ENCODE data around the gene SSBP4. TPM values are rescaled to one million over a fixed set of nuclear protein-coding genes. Genes with fewer than 3 reads are reported as not detected.

Gene SSBP4
- total and polyA plus RNA-seq, 4 donors: 31.7 to 95.3 (median 72.4) TPM

DNA sequence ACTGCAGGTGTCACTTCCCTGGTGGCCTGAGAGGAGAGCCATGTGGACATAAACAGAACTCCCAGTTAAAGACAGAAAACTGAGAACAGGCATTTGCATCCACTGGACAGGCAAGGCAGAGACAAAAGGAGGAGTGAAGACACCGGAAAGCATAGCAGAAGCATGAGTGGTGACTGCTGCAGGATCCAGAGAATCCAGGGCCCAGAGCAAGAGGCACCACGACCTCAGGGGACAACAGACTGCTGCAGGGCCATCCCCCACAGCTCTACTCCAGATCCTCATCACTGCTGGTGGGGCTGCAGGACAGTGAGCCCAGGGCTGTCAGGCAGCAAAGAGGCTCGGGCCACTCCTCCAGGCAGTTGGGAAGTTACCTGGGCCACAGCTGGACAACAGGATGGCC, 33.2 kb downstream of the SSBP4 start:
- TF ChIP-seq, protein P1, sequence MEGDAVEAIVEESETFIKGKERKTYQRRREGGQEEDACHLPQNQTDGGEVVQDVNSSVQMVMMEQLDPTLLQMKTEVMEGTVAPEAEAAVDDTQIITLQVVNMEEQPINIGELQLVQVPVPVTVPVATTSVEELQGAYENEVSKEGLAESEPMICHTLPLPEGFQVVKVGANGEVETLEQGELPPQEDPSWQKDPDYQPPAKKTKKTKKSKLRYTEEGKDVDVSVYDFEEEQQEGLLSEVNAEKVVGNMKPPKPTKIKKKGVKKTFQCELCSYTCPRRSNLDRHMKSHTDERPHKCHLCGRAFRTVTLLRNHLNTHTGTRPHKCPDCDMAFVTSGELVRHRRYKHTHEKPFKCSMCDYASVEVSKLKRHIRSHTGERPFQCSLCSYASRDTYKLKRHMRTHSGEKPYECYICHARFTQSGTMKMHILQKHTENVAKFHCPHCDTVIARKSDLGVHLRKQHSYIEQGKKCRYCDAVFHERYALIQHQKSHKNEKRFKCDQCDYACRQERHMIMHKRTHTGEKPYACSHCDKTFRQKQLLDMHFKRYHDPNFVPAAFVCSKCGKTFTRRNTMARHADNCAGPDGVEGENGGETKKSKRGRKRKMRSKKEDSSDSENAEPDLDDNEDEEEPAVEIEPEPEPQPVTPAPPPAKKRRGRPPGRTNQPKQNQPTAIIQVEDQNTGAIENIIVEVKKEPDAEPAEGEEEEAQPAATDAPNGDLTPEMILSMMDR (IDR thresholded peaks at IDR 0.05; ENCODE audit: control extremely low read depth, extremely low read depth): no peak
- DNase-seq: no peak
- H3K4me3 ChIP-seq: no peak overlapping the region
- H3K27me3 ChIP-seq (ENCODE audit: control insufficient read depth in 3 of 3, insufficient read depth in 3 of 3, low read length in 2 of 3): no peaks in the 10 kb centered on the region
- H3K4me1 ChIP-seq (ENCODE audit: control insufficient read depth in 5 of 5, insufficient read depth in 5 of 5, low read length in 5 of 5): peaks cover 0 to 14% (median 0%) of the 10 kb centered on the region in 5 donors
- H3K36me3 ChIP-seq (ENCODE audit: control insufficient read depth in 4 of 4, insufficient read depth in 4 of 4, low read length in 4 of 4): peaks cover 2 to 54% (median 11%) of the 10 kb centered on the region in 4 donors
- no peak for ATAC-seq (ENCODE audit: insufficient read depth, low FRiP score)
- H3K27ac ChIP-seq (ENCODE audit: low read depth in 1 of 2, low read length in 1 of 2): no peak overlapping the region
- WGBS, 2 donors: 87 to 88% methylated on average over 3 of the region's 3 CpGs
- no peak overlapping the region for H3K9ac ChIP-seq (ENCODE audit: insufficient read depth in 1 of 2, low read length in 2 of 2)
- no peaks in the 10 kb centered on the region for H3K9me3 ChIP-seq (ENCODE audit: control insufficient read depth in 4 of 4, insufficient read depth in 3 of 4, low read length in 3 of 4)

DNA sequence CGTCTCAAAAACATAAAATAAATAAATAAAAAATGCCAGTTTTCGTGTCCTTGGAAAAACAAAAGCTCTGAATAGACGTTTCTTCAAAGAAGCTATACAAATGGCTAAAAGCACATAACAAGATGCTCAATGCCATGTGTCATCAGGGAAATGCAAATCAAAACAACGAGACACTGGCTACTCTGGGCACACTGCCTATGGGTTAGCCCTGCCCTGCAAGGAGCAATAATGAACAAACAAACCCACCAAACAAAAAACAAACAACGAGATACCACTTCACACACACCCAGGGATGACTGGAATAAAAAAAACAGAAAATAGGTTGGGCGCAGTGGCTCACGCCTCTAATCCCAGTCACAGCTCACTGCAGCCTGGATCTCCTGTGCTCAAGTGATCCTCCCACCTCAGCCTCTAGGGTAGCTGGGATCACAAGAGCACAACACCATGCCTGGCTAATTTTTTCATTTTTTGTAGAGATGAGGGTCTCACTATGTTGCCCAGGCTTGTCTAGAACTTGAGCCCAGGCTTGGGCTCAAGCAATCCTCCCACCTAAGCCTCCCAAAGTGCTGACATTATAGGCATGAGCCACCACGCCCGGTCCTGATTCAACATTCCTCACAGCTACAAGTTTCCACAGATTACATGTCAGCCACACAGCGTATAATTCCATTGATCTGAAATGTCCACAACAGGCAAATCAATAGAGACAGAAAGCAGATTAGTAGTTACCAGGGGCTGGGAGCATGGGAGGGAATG, 34.2 kb downstream of the SSBP4 start:
- H3K36me3 ChIP-seq (ENCODE audit: control insufficient read depth in 4 of 4, insufficient read depth in 4 of 4, low read length in 4 of 4): peaks cover 0 to 57% (median 13%) of the 10 kb centered on the region in 4 donors
- WGBS, 2 donors: 84 to 88% methylated on average over 10 of the region's 10 CpGs

GRCh38 chr19:18456279-18456678, 37.1 kb downstream of the SSBP4 start:
- ATAC-seq (ENCODE audit: insufficient read depth, low FRiP score) (no peak), DNase-seq (no peak)
- Histone ChIP-seq H3K4me3 (no peak overlapping the region), H3K9ac (ENCODE audit: insufficient read depth in 1 of 2, low read length in 2 of 2) (no peak overlapping the region), H3K27me3 (ENCODE audit: control insufficient read depth in 3 of 3, insufficient read depth in 3 of 3, low read length in 2 of 3) (no peaks in the 10 kb centered on the region), H3K4me1 (ENCODE audit: control insufficient read depth in 5 of 5, insufficient read depth in 5 of 5, low read length in 5 of 5) (peaks cover 3 to 23% (median 8%) of the 10 kb centered on the region in 5 donors), H3K27ac (ENCODE audit: low read depth in 1 of 2, low read length in 1 of 2) (no peak overlapping the region), H3K9me3 (ENCODE audit: control insufficient read depth in 4 of 4, insufficient read depth in 3 of 4, low read length in 3 of 4) (no peaks in the 10 kb centered on the region), H3K36me3 (ENCODE audit: control insufficient read depth in 4 of 4, insufficient read depth in 4 of 4, low read length in 4 of 4) (peaks cover 0 to 55% (median 13%) of the 10 kb centered on the region in 4 donors)
- 86 to 91% methylated on average over 4 of the region's 4 CpGs for WGBS, 2 donors
- TF ChIP-seq, protein P1 (IDR thresholded peaks at IDR 0.05; ENCODE audit: control extremely low read depth, extremely low read depth): no peak

More for the DNA sequence above, 34.2 kb downstream of the SSBP4 start:
- DNase-seq: no peak
- no peak for ATAC-seq (ENCODE audit: insufficient read depth, low FRiP score)
- H3K27ac ChIP-seq (ENCODE audit: low read depth in 1 of 2, low read length in 1 of 2): no peak overlapping the region
- H3K9me3 ChIP-seq (ENCODE audit: control insufficient read depth in 4 of 4, insufficient read depth in 3 of 4, low read length in 3 of 4): no peaks in the 10 kb centered on the region
- H3K4me1 ChIP-seq (ENCODE audit: control insufficient read depth in 5 of 5, insufficient read depth in 5 of 5, low read length in 5 of 5): peaks cover 0 to 14% (median 0%) of the 10 kb centered on the region in 5 donors
- TF ChIP-seq, protein P1 (IDR thresholded peaks at IDR 0.05; ENCODE audit: control extremely low read depth, extremely low read depth): no peak
- no peak overlapping the region for H3K4me3 ChIP-seq
- no peak overlapping the region for H3K9ac ChIP-seq (ENCODE audit: insufficient read depth in 1 of 2, low read length in 2 of 2)
- no peaks in the 10 kb centered on the region for H3K27me3 ChIP-seq (ENCODE audit: control insufficient read depth in 3 of 3, insufficient read depth in 3 of 3, low read length in 2 of 3)
